ENCODE measurements around the gene ANKDD1A.

Gene ANKDD1A

GRCh38 chr15:64911311-64912186 is at the start of gene ANKDD1A:
TSS of gene ANKDD1A (plus strand) at chr15:64911902. CDS start at chr15:64911931, 29 bp downstream.
- no peak for DNase-seq (ENCODE audit: low read depth in 2 of 2)

GRCh38 chr15:64861960-64862359 is 49.7 kb upstream of the ANKDD1A start:
- no peak for DNase-seq (ENCODE audit: low read depth in 2 of 2)

- DNase-seq (ENCODE audit: low read depth in 2 of 2), result no peak
These were observed 49.3 kb upstream of the ANKDD1A start for GRCh38 chr15:64862408-64862807.

- no peak for DNase-seq (ENCODE audit: low read depth in 2 of 2)
These were observed 47.6 kb upstream of the ANKDD1A start for GRCh38 chr15:64864068-64864467.

GRCh38 chr15:64865126-64865997 is 46.3 kb upstream of the ANKDD1A start:
- no peak for DNase-seq (ENCODE audit: low read depth in 2 of 2)

GRCh38 chr15:64865998-64866520 is 45.6 kb upstream of the ANKDD1A start:
- no peak for DNase-seq (ENCODE audit: low read depth in 2 of 2)

- DNase-seq (ENCODE audit: low read depth in 2 of 2), result no peak
These were observed 42.2 kb upstream of the ANKDD1A start for GRCh38 chr15:64869501-64869900.

- DNase-seq (ENCODE audit: low read depth in 2 of 2), result no peak
These were observed 41.3 kb upstream of the ANKDD1A start for GRCh38 chr15:64870353-64870752.

- DNase-seq (ENCODE audit: low read depth in 2 of 2), result no peak
These were observed 36.0 kb upstream of the ANKDD1A start for GRCh38 chr15:64875641-64876223.

GRCh38 chr15:64877435-64877834 is 34.3 kb upstream of the ANKDD1A start:
- DNase-seq (ENCODE audit: low read depth in 2 of 2), result no peak

GRCh38 chr15:64878705-64879104 is 33.0 kb upstream of the ANKDD1A start:
- DNase-seq (ENCODE audit: low read depth in 2 of 2), result no peak

GRCh38 chr15:64883100-64883581 is 28.6 kb upstream of the ANKDD1A start:
- DNase-seq (ENCODE audit: low read depth in 2 of 2), result no peak

- DNase-seq (ENCODE audit: low read depth in 2 of 2), result peak in 1 of 2 donors; percentile 45
These were observed 27.6 kb upstream of the ANKDD1A start for GRCh38 chr15:64883997-64884511.

- no peak for DNase-seq (ENCODE audit: low read depth in 2 of 2)
These were observed 27.0 kb upstream of the ANKDD1A start for GRCh38 chr15:64884679-64885078.

- DNase-seq (ENCODE audit: low read depth in 2 of 2), result no peak
These were observed 23.4 kb upstream of the ANKDD1A start for GRCh38 chr15:64888336-64888735.

GRCh38 chr15:64891561-64891960 is 20.1 kb upstream of the ANKDD1A start:
- DNase-seq (ENCODE audit: low read depth in 2 of 2), result no peak

- no peak for DNase-seq (ENCODE audit: low read depth in 2 of 2)
These were observed 18.8 kb upstream of the ANKDD1A start for GRCh38 chr15:64892847-64893403.

- peak; percentile 85 to 89 for DNase-seq (ENCODE audit: low read depth in 2 of 2)
These were observed 18.0 kb upstream of the ANKDD1A start for GRCh38 chr15:64893481-64894394.

GRCh38 chr15:64894395-64895056 is 17.2 kb upstream of the ANKDD1A start:
- DNase-seq (ENCODE audit: low read depth in 2 of 2), result peak; percentile 53 to 57
